ENCODE measurements around the gene TGOLN2.

- TF ChIP-seq ATF3 (IDR thresholded peaks at IDR 0.05) (no peak), ZBTB33 (IDR thresholded peaks at IDR 0.05) (no peak), CTCF (IDR thresholded peaks at IDR 0.05; ENCODE audit: low read depth, low read length, missing input control) (no peak), YY1 (IDR thresholded peaks at IDR 0.05) (peak; percentile 30), JUND (IDR thresholded peaks at IDR 0.05) (no peak), GABPA (IDR thresholded peaks at IDR 0.05 in 1 of 2, conservative IDR thresholded peaks at IDR 0.05 in 1 of 2) (peak in 1 of 2 donors; percentile 51), SP1 (IDR thresholded peaks at IDR 0.05) (peak; percentile 50), MAX (IDR thresholded peaks at IDR 0.05) (peak; percentile 49), EGR1 (IDR thresholded peaks at IDR 0.05; ENCODE audit: low read depth in 2 of 2) (peak; percentile 16 to 29), RAD21 (IDR thresholded peaks at IDR 0.05) (peak in 1 of 2 donors; percentile 57), TAF1 (conservative IDR thresholded peaks at IDR 0.05) (no peak), RXRA (IDR thresholded peaks at IDR 0.05) (peak; percentile 31 to 52), REST (IDR thresholded peaks at IDR 0.05) (peak; percentile 39)
Observed at GRCh38 chr2:85269959-85270358, 57.8 kb downstream of the TGOLN2 start.
